Esophagus muscularis mucosa (tissue), 4 donors: ENCODE measurements around the gene PTPN11.

Experiments
- CTCF ChIP-seq, 3 experiments: fragments of 200-600 bp in 2 of 3; fragments of 450-650 bp in 1 of 3; sonication (generic) in 2 of 3; IDR thresholded peaks; one replicate each; pipeline ENCODE4 v1.5.1; 2017 to 2019; ENCODE audit warnings: antibody characterized with exemption in 3 of 3, mild to moderate bottlenecking in 2 of 3, moderate library complexity in 1 of 3
- EP300 ChIP-seq: sonication (generic); formaldehyde crosslinking; IDR thresholded peaks from one replicate; pipeline ENCODE4 v1.6.1; 2017; ENCODE audit warnings: antibody characterized with exemption
- POLR2A ChIP-seq: fragments of 450-650 bp; IDR thresholded peaks from one replicate; pipeline ENCODE4 v1.6.1; 2017; ENCODE audit warnings: antibody characterized with exemption, moderate library complexity, mild to moderate bottlenecking, low read depth

GRCh38 chr12:112370868-112371510 is 47.8 kb upstream of the PTPN11 start:
- TF ChIP-seq POLR2A (no peak), CTCF (IDR thresholded peaks at IDR 0.05) (no peak), EP300 (no peak)
